Stimulated activated effector memory CD8-positive, alpha-beta T cell treated with anti-CD3 and anti-CD28 coated beads, Interleukin-12 subunit alpha, Interleukin-12 subunit beta, amount 100 ng/mL, for 72 hours (primary cell): ENCODE data around the gene GTF2IRD1.
"Not testable (repeated sequence)": the region's sequence is repeated elsewhere in the genome, so short reads cannot be mapped to it uniquely, and the experiment has no call there.

Experiments
- ATAC-seq: fragments of 150-1000 bp; cut with Tn5 transposase; 2 replicates; pipeline ENCODE4 v1.10.0; 2021
- DNase-seq, 2 donors: peaks; one replicate each; pipeline ENCODE4 v3.0.0; 2021 to 2022; ENCODE audit warnings: low spot score in 2 of 2
- H3K27ac Mint-ChIP-seq: one replicate; pipeline ENCODE4 v1.8.0; 2022; ENCODE audit warnings: mild to moderate bottlenecking, mixed read lengths
- H3K36me3 Mint-ChIP-seq: one replicate; pipeline ENCODE4 v1.8.0; 2022; ENCODE audit warnings: mild to moderate bottlenecking, mixed read lengths
- H3K4me1 Mint-ChIP-seq: one replicate; pipeline ENCODE4 v1.8.0; 2022; ENCODE audit warnings: mixed read lengths
- H3K4me3 Mint-ChIP-seq: one replicate; pipeline ENCODE4 v1.8.0; 2022; ENCODE audit warnings: mild to moderate bottlenecking, mixed read lengths
- H3K9me3 Mint-ChIP-seq: one replicate; pipeline ENCODE4 v1.8.0; 2022; ENCODE audit warnings: mixed read lengths

GTF2IRD1 gene

GRCh38 chr7:74453322-74454011 lies at the start of gene GTF2IRD1:
Gene GTF2IRD1 (plus strand): TSS chr7:74453906. CDS start chr7:74508081, 54,175 bp downstream.
- H3K27ac Mint-ChIP-seq, result peak within 1 kb of the TSS; percentile 87
- no peaks in the 10 kb centered on the region for H3K9me3 Mint-ChIP-seq
- H3K36me3 Mint-ChIP-seq, result no peaks in the 10 kb centered on the region
- DNase-seq (no peak), ATAC-seq (no peak)
- peak within 1 kb of the TSS; percentile 68 for H3K4me3 Mint-ChIP-seq
- H3K4me1 Mint-ChIP-seq, result peaks cover 14% of the 10 kb centered on the region

GRCh38 chr7:74404388-74404700 lies 49.4 kb upstream of the GTF2IRD1 start:
- peaks cover 5% of the 10 kb centered on the region for H3K4me1 Mint-ChIP-seq
- ATAC-seq (no peak), DNase-seq (no peak)
- H3K27ac Mint-ChIP-seq, result no peak overlapping the region
- H3K36me3 Mint-ChIP-seq, result no peaks in the 10 kb centered on the region
- H3K9me3 Mint-ChIP-seq, result no peaks in the 10 kb centered on the region
- no peak overlapping the region for H3K4me3 Mint-ChIP-seq

GRCh38 chr7:74404741-74405140 lies 49.0 kb upstream of the GTF2IRD1 start:
- H3K36me3 Mint-ChIP-seq, result no peaks in the 10 kb centered on the region
- H3K9me3 Mint-ChIP-seq, result no peaks in the 10 kb centered on the region
- H3K4me3 Mint-ChIP-seq, result no peak overlapping the region
- H3K4me1 Mint-ChIP-seq, result peaks cover 5% of the 10 kb centered on the region
- no peak overlapping the region for H3K27ac Mint-ChIP-seq
- DNase-seq (no peak), ATAC-seq (no peak)

GRCh38 chr7:74405191-74405898 lies 48.4 kb upstream of the GTF2IRD1 start:
- Mint-ChIP-seq H3K27ac (no peak overlapping the region), H3K9me3 (no peaks in the 10 kb centered on the region), H3K4me1 (peaks cover 5% of the 10 kb centered on the region), H3K4me3 (no peak overlapping the region), H3K36me3 (no peaks in the 10 kb centered on the region)
- ATAC-seq (no peak), DNase-seq (no peak)

GRCh38 chr7:74405899-74406512 lies 47.7 kb upstream of the GTF2IRD1 start:
- no peaks in the 10 kb centered on the region for H3K36me3 Mint-ChIP-seq
- H3K9me3 Mint-ChIP-seq, result no peaks in the 10 kb centered on the region
- H3K4me1 Mint-ChIP-seq, result peaks cover 5% of the 10 kb centered on the region
- no peak overlapping the region for H3K4me3 Mint-ChIP-seq
- no peak overlapping the region for H3K27ac Mint-ChIP-seq
- no peak for ATAC-seq
- no peak for DNase-seq

GRCh38 chr7:74407958-74408357 lies 45.7 kb upstream of the GTF2IRD1 start:
- no peak overlapping the region for H3K27ac Mint-ChIP-seq
- no peaks in the 10 kb centered on the region for H3K36me3 Mint-ChIP-seq
- no peak for DNase-seq

GRCh38 chr7:74409571-74409970 lies 44.1 kb upstream of the GTF2IRD1 start:
- Mint-ChIP-seq H3K36me3 (no peaks in the 10 kb centered on the region), H3K4me1 (no peaks in the 10 kb centered on the region), H3K27ac (no peak overlapping the region), H3K4me3 (no peak overlapping the region), H3K9me3 (no peaks in the 10 kb centered on the region)
- no peak for DNase-seq
- ATAC-seq, result no peak

More at GRCh38 chr7:74407958-74408357, 45.7 kb upstream of the GTF2IRD1 start:
- no peak for ATAC-seq
- no peak overlapping the region for H3K4me3 Mint-ChIP-seq
- no peaks in the 10 kb centered on the region for H3K9me3 Mint-ChIP-seq
- no peaks in the 10 kb centered on the region for H3K4me1 Mint-ChIP-seq

- Mint-ChIP-seq H3K9me3 (no peaks in the 10 kb centered on the region), H3K4me1 (no peaks in the 10 kb centered on the region), H3K27ac (no peak overlapping the region), H3K36me3 (no peaks in the 10 kb centered on the region), H3K4me3 (no peak overlapping the region)
- DNase-seq, result no peak
- ATAC-seq, result no peak
Measured at GRCh38 chr7:74410772-74411171, 42.9 kb upstream of the GTF2IRD1 start.

- DNase-seq, H3K9me3 Mint-ChIP-seq: not testable (repeated sequence)
Measured at GRCh38 chr7:74411571-74411970, 42.1 kb upstream of the GTF2IRD1 start.

GRCh38 chr7:74412056-74412455 lies 41.6 kb upstream of the GTF2IRD1 start:
- no peaks in the 10 kb centered on the region for H3K9me3 Mint-ChIP-seq

More at GRCh38 chr7:74411571-74411970, 42.1 kb upstream of the GTF2IRD1 start:
- H3K4me1 Mint-ChIP-seq, H3K36me3 Mint-ChIP-seq, H3K27ac Mint-ChIP-seq, ATAC-seq, H3K4me3 Mint-ChIP-seq: not testable (repeated sequence)

GRCh38 chr7:74412603-74413002 lies 41.1 kb upstream of the GTF2IRD1 start:
- DNase-seq (no peak), ATAC-seq (no peak)
- H3K4me1 Mint-ChIP-seq, result no peaks in the 10 kb centered on the region
- no peak overlapping the region for H3K27ac Mint-ChIP-seq
- no peaks in the 10 kb centered on the region for H3K9me3 Mint-ChIP-seq
- no peaks in the 10 kb centered on the region for H3K36me3 Mint-ChIP-seq
- no peak overlapping the region for H3K4me3 Mint-ChIP-seq

More at GRCh38 chr7:74412056-74412455, 41.6 kb upstream of the GTF2IRD1 start:
- Mint-ChIP-seq H3K4me1 (no peaks in the 10 kb centered on the region), H3K4me3 (no peak overlapping the region), H3K36me3 (no peaks in the 10 kb centered on the region), H3K27ac (no peak overlapping the region)
- no peak for DNase-seq
- no peak for ATAC-seq

- not testable (repeated sequence) for H3K27ac Mint-ChIP-seq, H3K36me3 Mint-ChIP-seq, H3K4me3 Mint-ChIP-seq, DNase-seq, ATAC-seq, H3K9me3 Mint-ChIP-seq, H3K4me1 Mint-ChIP-seq
Measured at GRCh38 chr7:74414595-74415333, 38.9 kb upstream of the GTF2IRD1 start.

GRCh38 chr7:74417419-74417971 lies 36.2 kb upstream of the GTF2IRD1 start:
- H3K27ac Mint-ChIP-seq, result no peak overlapping the region
- H3K4me3 Mint-ChIP-seq, result no peak overlapping the region
- H3K9me3 Mint-ChIP-seq, result no peaks in the 10 kb centered on the region
- peak; percentile 48 to 73 for DNase-seq
- ATAC-seq, result peak; percentile 58
- H3K36me3 Mint-ChIP-seq, result no peaks in the 10 kb centered on the region
- no peaks in the 10 kb centered on the region for H3K4me1 Mint-ChIP-seq

GRCh38 chr7:74418076-74418475 lies 35.6 kb upstream of the GTF2IRD1 start:
- H3K9me3 Mint-ChIP-seq, result no peaks in the 10 kb centered on the region
- H3K4me1 Mint-ChIP-seq, result no peaks in the 10 kb centered on the region
- DNase-seq, result no peak
- ATAC-seq, result no peak
- H3K36me3 Mint-ChIP-seq, result no peaks in the 10 kb centered on the region
- no peak overlapping the region for H3K4me3 Mint-ChIP-seq
- H3K27ac Mint-ChIP-seq, result no peak overlapping the region

- Mint-ChIP-seq H3K4me3 (no peak overlapping the region), H3K36me3 (no peaks in the 10 kb centered on the region), H3K27ac (no peak overlapping the region), H3K4me1 (no peaks in the 10 kb centered on the region), H3K9me3 (no peaks in the 10 kb centered on the region)
- ATAC-seq (no peak), DNase-seq (no peak)
Measured at GRCh38 chr7:74418538-74418937, 35.2 kb upstream of the GTF2IRD1 start.
